SU-DHL-6 (cell line): ENCODE results near the gene WDR46.

Experiments
- H2AFZ ChIP-seq: fragments of 200-600 bp; sonication (generic); 2 replicates; pipeline ENCODE4 v1.6.1; 2014; ENCODE audit warnings: low read depth, mild to moderate bottlenecking, moderate library complexity, mixed read lengths, antibody characterized with exemption, low read length; ENCODE audit not compliant: severe bottlenecking
- H3F3A ChIP-seq: fragments of 200-600 bp; shearing (Covaris generic); 2 replicates; pipeline ENCODE4 v1.6.0; 2016; ENCODE audit warnings: antibody characterized with exemption, mild to moderate bottlenecking; ENCODE audit not compliant: insufficient read depth
- H3K27ac ChIP-seq: fragments of 200-600 bp; sonication (generic); 2 replicates; pipeline ENCODE4 v1.5.1; 2016; ENCODE audit warnings: low read depth, mild to moderate bottlenecking, low read length, moderate library complexity, mixed read lengths
- H3K27me3 ChIP-seq: fragments of 200-600 bp; sonication (generic), shearing (Covaris generic); 2 replicates; pipeline ENCODE4 v1.6.0; 2014; ENCODE audit warnings: mild to moderate bottlenecking, low read length
- H3K36me3 ChIP-seq: fragments of 200-600 bp; sonication (generic); 2 replicates; pipeline ENCODE4 v1.6.1; 2014; ENCODE audit warnings: mild to moderate bottlenecking, low read length, mixed read lengths
- H3K4me2 ChIP-seq: fragments of 300-600, 200-600 bp; shearing (Covaris generic), sonication (generic); 2 replicates; pipeline ENCODE4 v1.6.0; 2014; ENCODE audit warnings: low read length, low read depth, mild to moderate bottlenecking; ENCODE audit not compliant: poor library complexity, severe bottlenecking
- H3K4me3 ChIP-seq: fragments of 200-600 bp; sonication (generic); 2 replicates; pipeline ENCODE4 v1.5.1; 2014; ENCODE audit warnings: antibody characterized with exemption, low read length, mild to moderate bottlenecking, mixed read lengths; ENCODE audit not compliant: insufficient read depth, poor library complexity, severe bottlenecking
- H3K79me2 ChIP-seq: fragments of 200-600 bp; sonication (generic); 2 replicates; pipeline ENCODE4 v1.6.1; 2014; ENCODE audit warnings: mild to moderate bottlenecking, low read length, moderate library complexity; ENCODE audit not compliant: insufficient read depth
- H3K9ac ChIP-seq: fragments of 200-600 bp; sonication (generic); 2 replicates; pipeline ENCODE4 v1.7.0; 2014; ENCODE audit warnings: mild to moderate bottlenecking, low read length
- H3K9me2 ChIP-seq: fragments of 200-600 bp; sonication (generic); replicated peaks from 2 replicates; pipeline ENCODE4 v1.6.1; 2014; ENCODE audit warnings: low read length; ENCODE audit not compliant: insufficient read depth
- H3K9me3 ChIP-seq: fragments of 200-600 bp; sonication (generic); 2 replicates; pipeline ENCODE4 v1.6.1; 2014; ENCODE audit warnings: low read length, mixed read lengths; ENCODE audit not compliant: insufficient read depth
- H4K20me1 ChIP-seq: fragments of 200-600 bp; sonication (generic); 2 replicates; pipeline ENCODE4 v1.6.1; 2014; ENCODE audit warnings: low read depth, mild to moderate bottlenecking, antibody characterized with exemption, low read length, moderate library complexity, mixed read lengths
- CTCF ChIP-seq: fragments of 200-600 bp; sonication (generic); IDR thresholded peaks from one replicate; pipeline ENCODE4 v1.5.1; 2017; ENCODE audit warnings: antibody characterized with exemption, mild to moderate bottlenecking, low read length, moderate library complexity; ENCODE audit not compliant: insufficient read depth, poor library complexity, severe bottlenecking
- EZH2phosphoT487 ChIP-seq: fragments of 200-600 bp; sonication (generic), shearing (Covaris generic); conservative IDR thresholded peaks from 2 replicates; pipeline ENCODE4 v1.6.1; 2018; ENCODE audit warnings: mild to moderate bottlenecking, antibody characterized with exemption, low read length, moderate library complexity, mixed read lengths

The WDR46 gene

GRCh38 chr6:33312361-33313104 is 23.5 kb upstream of the WDR46 start:
- peak overlapping the region; percentile 95 for H3K4me3 ChIP-seq
- H2AFZ ChIP-seq: peak overlapping the region; percentile 37
- H3F3A ChIP-seq: peaks cover 50% of the 10 kb centered on the region
- H4K20me1 ChIP-seq: no peaks in the 10 kb centered on the region
- TF ChIP-seq CTCF (peak; percentile 21), EZH2phosphoT487 (no peak)
- H3K9me2 ChIP-seq: no peaks in the 10 kb centered on the region
- peak overlapping the region; percentile 94 for H3K27ac ChIP-seq
- H3K36me3 ChIP-seq: peaks cover 2% of the 10 kb centered on the region; the same call in 1 of the 2 replicates
- H3K79me2 ChIP-seq: peaks cover 50% of the 10 kb centered on the region
- no peaks in the 10 kb centered on the region for H3K27me3 ChIP-seq
- H3K9me3 ChIP-seq: no peaks in the 10 kb centered on the region
- H3K9ac ChIP-seq: peak overlapping the region; percentile 89
- H3K4me2 ChIP-seq: peak overlapping the region; percentile 97

DNA sequence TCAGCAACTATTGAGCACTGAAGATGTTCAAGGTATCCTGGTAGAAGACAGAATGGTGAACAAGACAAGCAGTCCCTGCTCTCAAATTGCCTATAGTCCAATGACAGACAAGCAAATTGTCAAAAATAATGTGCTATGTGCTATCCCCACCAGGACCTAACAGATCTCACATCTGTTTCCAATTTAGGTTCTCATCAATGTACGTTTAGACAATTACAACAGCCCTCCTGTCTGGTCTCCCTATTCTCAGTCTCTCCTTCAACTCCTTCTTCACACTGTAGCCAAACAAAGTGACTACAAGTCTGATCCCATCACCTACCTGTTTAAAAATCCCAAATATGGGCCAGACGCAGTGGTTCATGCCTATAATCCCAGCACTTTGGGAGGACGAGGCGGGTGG is 17.3 kb upstream of the WDR46 start:
- H3K36me3 ChIP-seq: peaks cover 11% of the 10 kb centered on the region; the same call in 1 of the 2 replicates
- H3K27ac ChIP-seq: no peak overlapping the region
- H3K9me2 ChIP-seq: no peaks in the 10 kb centered on the region
- peaks cover 55% of the 10 kb centered on the region for H3K79me2 ChIP-seq
- H3K9me3 ChIP-seq: no peaks in the 10 kb centered on the region
- H3F3A ChIP-seq: peaks cover 20% of the 10 kb centered on the region
- H2AFZ ChIP-seq: no peak overlapping the region
- no peak overlapping the region for H3K4me3 ChIP-seq
- H4K20me1 ChIP-seq: no peaks in the 10 kb centered on the region
- TF ChIP-seq CTCF (no peak), EZH2phosphoT487 (no peak)
- H3K27me3 ChIP-seq: no peaks in the 10 kb centered on the region
- H3K4me2 ChIP-seq: no peak overlapping the region
- no peak overlapping the region for H3K9ac ChIP-seq

- H3K9ac ChIP-seq: no peak overlapping the region
- no peaks in the 10 kb centered on the region for H3K9me3 ChIP-seq
- H4K20me1 ChIP-seq: no peaks in the 10 kb centered on the region
- no peak for TF ChIP-seq EZH2phosphoT487
- TF ChIP-seq CTCF: no peak
- peaks cover 52% of the 10 kb centered on the region for H3K79me2 ChIP-seq
- peaks cover 24% of the 10 kb centered on the region for H3F3A ChIP-seq
- peaks cover 11% of the 10 kb centered on the region; the same call in 1 of the 2 replicates for H3K36me3 ChIP-seq
- no peak overlapping the region for H3K4me3 ChIP-seq
- no peak overlapping the region for H2AFZ ChIP-seq
- no peak overlapping the region for H3K4me2 ChIP-seq
- no peaks in the 10 kb centered on the region for H3K9me2 ChIP-seq
- no peak overlapping the region for H3K27ac ChIP-seq
- H3K27me3 ChIP-seq: no peaks in the 10 kb centered on the region
These were observed 16.0 kb upstream of the WDR46 start for GRCh38 chr6:33305052-33305451.
